K562 (cell line): ENCODE measurements around the gene TSHZ1.

Experiments
- ZFP1 ChIP-seq: fragments of 450-650 bp; formaldehyde crosslinking; IDR thresholded peaks from 2 replicates; pipeline ENCODE4 v1.4.0; 2020; ENCODE audit warnings: mild to moderate bottlenecking, mixed read lengths
- ZNF561 ChIP-seq: fragments of 450-650 bp; formaldehyde crosslinking; conservative IDR thresholded peaks from 2 replicates; pipeline ENCODE4 v1.4.0; 2020; ENCODE audit warnings: mild to moderate bottlenecking, moderate library complexity
- TF ChIP-seq, protein P1 (sequence below): sonication (generic); formaldehyde crosslinking; IDR thresholded peaks from 2 replicates; pipeline ENCODE4 v1.4.0; 2020; ENCODE audit warnings: mild to moderate bottlenecking, missing genetic modification reagents

DNA sequence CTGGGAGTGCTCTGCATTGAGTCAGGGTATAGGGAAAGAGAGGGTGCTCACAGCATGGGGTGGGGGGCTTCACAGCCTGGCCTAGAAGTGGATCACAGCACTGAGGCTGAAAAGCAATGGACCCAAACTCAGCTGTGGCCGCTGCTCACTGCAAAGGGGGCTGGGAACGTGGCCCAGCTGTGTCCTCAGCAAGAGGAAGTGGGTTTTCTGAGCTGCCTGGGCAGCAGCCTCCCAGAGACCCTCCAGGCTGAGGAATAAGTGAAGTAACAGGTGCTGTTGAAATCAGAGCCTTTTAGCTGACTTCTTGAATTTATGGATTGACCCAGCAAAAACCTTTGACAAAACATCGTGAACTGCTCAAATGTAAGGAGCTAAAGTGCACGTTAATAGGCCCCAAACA, 36.9 kb upstream of the TSHZ1 start:
- TF ChIP-seq ZFP1 (CRISPR knock-in tag) (no peak), ZNF561 (CRISPR knock-in tag) (no peak)
- TF ChIP-seq, protein P1, sequence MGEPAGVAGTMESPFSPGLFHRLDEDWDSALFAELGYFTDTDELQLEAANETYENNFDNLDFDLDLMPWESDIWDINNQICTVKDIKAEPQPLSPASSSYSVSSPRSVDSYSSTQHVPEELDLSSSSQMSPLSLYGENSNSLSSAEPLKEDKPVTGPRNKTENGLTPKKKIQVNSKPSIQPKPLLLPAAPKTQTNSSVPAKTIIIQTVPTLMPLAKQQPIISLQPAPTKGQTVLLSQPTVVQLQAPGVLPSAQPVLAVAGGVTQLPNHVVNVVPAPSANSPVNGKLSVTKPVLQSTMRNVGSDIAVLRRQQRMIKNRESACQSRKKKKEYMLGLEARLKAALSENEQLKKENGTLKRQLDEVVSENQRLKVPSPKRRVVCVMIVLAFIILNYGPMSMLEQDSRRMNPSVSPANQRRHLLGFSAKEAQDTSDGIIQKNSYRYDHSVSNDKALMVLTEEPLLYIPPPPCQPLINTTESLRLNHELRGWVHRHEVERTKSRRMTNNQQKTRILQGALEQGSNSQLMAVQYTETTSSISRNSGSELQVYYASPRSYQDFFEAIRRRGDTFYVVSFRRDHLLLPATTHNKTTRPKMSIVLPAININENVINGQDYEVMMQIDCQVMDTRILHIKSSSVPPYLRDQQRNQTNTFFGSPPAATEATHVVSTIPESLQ (CRISPR knock-in tag) = no peak
